ENCODE results near the gene HSP90B1.

Gene HSP90B1

GRCh38 chr12:103947871-103948555 lies 17.8 kb downstream of the HSP90B1 start:
- DNase-seq (ENCODE audit: low read depth) = peak; percentile 29
- H3K4me3 ChIP-seq (ENCODE audit: low read depth, low read length) = no peak overlapping the region
- TF ChIP-seq, protein P1, sequence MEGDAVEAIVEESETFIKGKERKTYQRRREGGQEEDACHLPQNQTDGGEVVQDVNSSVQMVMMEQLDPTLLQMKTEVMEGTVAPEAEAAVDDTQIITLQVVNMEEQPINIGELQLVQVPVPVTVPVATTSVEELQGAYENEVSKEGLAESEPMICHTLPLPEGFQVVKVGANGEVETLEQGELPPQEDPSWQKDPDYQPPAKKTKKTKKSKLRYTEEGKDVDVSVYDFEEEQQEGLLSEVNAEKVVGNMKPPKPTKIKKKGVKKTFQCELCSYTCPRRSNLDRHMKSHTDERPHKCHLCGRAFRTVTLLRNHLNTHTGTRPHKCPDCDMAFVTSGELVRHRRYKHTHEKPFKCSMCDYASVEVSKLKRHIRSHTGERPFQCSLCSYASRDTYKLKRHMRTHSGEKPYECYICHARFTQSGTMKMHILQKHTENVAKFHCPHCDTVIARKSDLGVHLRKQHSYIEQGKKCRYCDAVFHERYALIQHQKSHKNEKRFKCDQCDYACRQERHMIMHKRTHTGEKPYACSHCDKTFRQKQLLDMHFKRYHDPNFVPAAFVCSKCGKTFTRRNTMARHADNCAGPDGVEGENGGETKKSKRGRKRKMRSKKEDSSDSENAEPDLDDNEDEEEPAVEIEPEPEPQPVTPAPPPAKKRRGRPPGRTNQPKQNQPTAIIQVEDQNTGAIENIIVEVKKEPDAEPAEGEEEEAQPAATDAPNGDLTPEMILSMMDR (conservative IDR thresholded peaks at IDR 0.05; ENCODE audit: low read depth, low read length) = no peak

GRCh38 chr12:103948746-103949406 lies 18.7 kb downstream of the HSP90B1 start:
- TF ChIP-seq, protein P1 (conservative IDR thresholded peaks at IDR 0.05; ENCODE audit: low read depth, low read length) = no peak
- DNase-seq (ENCODE audit: low read depth) = no peak
- no peak overlapping the region for H3K4me3 ChIP-seq (ENCODE audit: low read depth, low read length)

DNA sequence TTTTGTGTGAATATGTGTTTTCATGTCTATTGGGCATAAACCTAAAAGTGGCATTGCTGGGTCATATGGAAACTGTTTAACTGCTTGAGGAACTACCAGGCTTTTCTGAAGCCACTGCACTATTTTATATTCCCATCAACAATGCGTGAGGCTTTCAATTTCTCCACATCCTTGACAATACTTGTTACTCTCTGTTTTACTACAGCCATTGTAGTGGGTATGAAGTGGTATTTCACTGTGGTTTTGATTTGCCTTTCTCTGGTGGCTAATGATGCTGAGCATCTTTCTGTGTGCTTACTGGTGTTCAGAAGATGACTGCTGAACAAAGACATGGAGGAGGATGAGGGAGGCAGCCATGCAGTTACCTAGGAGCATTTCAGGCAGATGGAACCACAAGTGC lies 22.3 kb downstream of the HSP90B1 start:
- TF ChIP-seq, protein P1 (conservative IDR thresholded peaks at IDR 0.05; ENCODE audit: low read depth, low read length) = no peak
- DNase-seq (ENCODE audit: low read depth) = no peak
- no peak overlapping the region for H3K4me3 ChIP-seq (ENCODE audit: low read depth, low read length)

- H3K4me3 ChIP-seq (ENCODE audit: low read depth, low read length) = peak overlapping the region; percentile 72
- TF ChIP-seq, protein P1 (conservative IDR thresholded peaks at IDR 0.05; ENCODE audit: low read depth, low read length) = no peak
- peak; percentile 48 for DNase-seq (ENCODE audit: low read depth)
Observed at GRCh38 chr12:103955811-103956508, 25.8 kb downstream of the HSP90B1 start.

GRCh38 chr12:103956509-103957027 lies 26.4 kb downstream of the HSP90B1 start:
- DNase-seq (ENCODE audit: low read depth) = no peak
- H3K4me3 ChIP-seq (ENCODE audit: low read depth, low read length) = peak overlapping the region; percentile 72
- TF ChIP-seq, protein P1 (conservative IDR thresholded peaks at IDR 0.05; ENCODE audit: low read depth, low read length) = no peak

DNA sequence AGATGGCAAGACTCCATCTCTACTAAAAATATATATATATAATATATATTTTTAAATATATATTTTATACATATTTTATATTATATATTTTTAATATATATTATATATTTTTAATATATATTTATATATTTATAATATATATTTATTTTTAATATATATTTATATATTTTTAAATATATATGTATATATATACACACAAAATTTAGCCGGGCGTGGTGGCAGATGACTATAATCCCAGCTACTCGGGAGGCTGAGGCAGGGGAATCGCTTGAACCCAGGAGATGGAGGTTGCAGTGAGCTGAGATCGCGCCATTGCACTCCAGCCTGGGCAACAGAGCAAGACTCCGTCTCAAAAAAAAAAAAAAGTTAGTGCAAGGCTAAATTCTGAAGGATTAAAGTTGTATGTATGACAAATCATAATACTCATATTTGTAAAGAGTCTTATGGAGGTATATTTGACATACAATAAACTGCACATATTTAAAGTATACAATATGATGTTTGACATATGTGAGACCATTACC lies 27.7 kb downstream of the HSP90B1 start:
- DNase-seq (ENCODE audit: low read depth) = no peak
- TF ChIP-seq, protein P1 (conservative IDR thresholded peaks at IDR 0.05; ENCODE audit: low read depth, low read length) = no peak
- peak overlapping the region; percentile 72 for H3K4me3 ChIP-seq (ENCODE audit: low read depth, low read length)
